Measurements from ENCODE around the gene CFAP410.

CFAP410 gene

GRCh38 chr21:44354775-44355771 is 15.9 kb upstream of the CFAP410 start:
- Mint-ChIP-seq H3K9me3 (no peaks in the 10 kb centered on the region), H3K4me3 (no peak overlapping the region), H3K4me1 (peaks cover 11% of the 10 kb centered on the region), H3K27me3 (ENCODE audit: low read depth) (no peaks in the 10 kb centered on the region), H3K27ac (no peak overlapping the region), H3K36me3 (ENCODE audit: low read depth) (no peaks in the 10 kb centered on the region)
- no peak for TF ChIP-seq CTCF (IDR thresholded peaks at IDR 0.05; ENCODE audit: unreplicated experiment in 3 of 3)

GRCh38 chr21:44354001-44354405 is 14.8 kb upstream of the CFAP410 start:
- peaks cover 11% of the 10 kb centered on the region for H3K4me1 Mint-ChIP-seq
- no peak overlapping the region for H3K27ac Mint-ChIP-seq
- TF ChIP-seq CTCF (IDR thresholded peaks at IDR 0.05; ENCODE audit: unreplicated experiment in 3 of 3), result no peak
- H3K27me3 Mint-ChIP-seq (ENCODE audit: low read depth), result no peaks in the 10 kb centered on the region
- H3K36me3 Mint-ChIP-seq (ENCODE audit: low read depth), result no peaks in the 10 kb centered on the region
- no peaks in the 10 kb centered on the region for H3K9me3 Mint-ChIP-seq
- H3K4me3 Mint-ChIP-seq, result no peak overlapping the region

GRCh38 chr21:44353191-44353970 is 14.2 kb upstream of the CFAP410 start, which contains the start of gene TRPM2:
TRPM2 (plus strand) TSS chr21:44353621; CDS start chr21:44353701, 80 bp downstream.
- H3K27me3 Mint-ChIP-seq (ENCODE audit: low read depth), result no peaks in the 10 kb centered on the region

GRCh38 chr21:44352253-44352860 is 13.2 kb upstream of the CFAP410 start:
- Mint-ChIP-seq H3K27ac (no peak overlapping the region), H3K27me3 (ENCODE audit: low read depth) (no peaks in the 10 kb centered on the region), H3K36me3 (ENCODE audit: low read depth) (no peaks in the 10 kb centered on the region), H3K4me3 (no peak overlapping the region), H3K4me1 (peaks cover 11% of the 10 kb centered on the region), H3K9me3 (no peaks in the 10 kb centered on the region)
- TF ChIP-seq CTCF (IDR thresholded peaks at IDR 0.05; ENCODE audit: unreplicated experiment in 3 of 3), result no peak

More at GRCh38 chr21:44353191-44353970, 14.2 kb upstream of the CFAP410 start, which contains the start of gene TRPM2:
- H3K4me3 Mint-ChIP-seq, result no peak within 1 kb of the TSS
- TF ChIP-seq CTCF (IDR thresholded peaks at IDR 0.05; ENCODE audit: unreplicated experiment in 3 of 3), result no peak
- no peaks in the 10 kb centered on the region for H3K9me3 Mint-ChIP-seq
- H3K27ac Mint-ChIP-seq, result no peak within 1 kb of the TSS
- H3K4me1 Mint-ChIP-seq, result peaks cover 11% of the 10 kb centered on the region
- no peaks in the 10 kb centered on the region for H3K36me3 Mint-ChIP-seq (ENCODE audit: low read depth)

GRCh38 chr21:44351535-44352252 is 12.5 kb upstream of the CFAP410 start:
- no peak for TF ChIP-seq CTCF (IDR thresholded peaks at IDR 0.05; ENCODE audit: unreplicated experiment in 3 of 3)
- H3K27ac Mint-ChIP-seq, result no peak overlapping the region
- no peaks in the 10 kb centered on the region for H3K36me3 Mint-ChIP-seq (ENCODE audit: low read depth)
- H3K4me3 Mint-ChIP-seq, result no peak overlapping the region
- H3K4me1 Mint-ChIP-seq, result peaks cover 11% of the 10 kb centered on the region
- H3K9me3 Mint-ChIP-seq, result no peaks in the 10 kb centered on the region
- H3K27me3 Mint-ChIP-seq (ENCODE audit: low read depth), result no peaks in the 10 kb centered on the region
